ENCODE measurements around the gene FBXO24. TPM values are rescaled to one million over a fixed set of nuclear protein-coding genes. Genes with fewer than 3 reads are reported as not detected.
"Not testable (repeated sequence)": the region's sequence is repeated elsewhere in the genome, so short reads cannot be mapped to it uniquely, and the experiment has no call there.

Gene FBXO24
- total RNA-seq, 1 donor from 2014 or later: 0.21 TPM

DNA sequence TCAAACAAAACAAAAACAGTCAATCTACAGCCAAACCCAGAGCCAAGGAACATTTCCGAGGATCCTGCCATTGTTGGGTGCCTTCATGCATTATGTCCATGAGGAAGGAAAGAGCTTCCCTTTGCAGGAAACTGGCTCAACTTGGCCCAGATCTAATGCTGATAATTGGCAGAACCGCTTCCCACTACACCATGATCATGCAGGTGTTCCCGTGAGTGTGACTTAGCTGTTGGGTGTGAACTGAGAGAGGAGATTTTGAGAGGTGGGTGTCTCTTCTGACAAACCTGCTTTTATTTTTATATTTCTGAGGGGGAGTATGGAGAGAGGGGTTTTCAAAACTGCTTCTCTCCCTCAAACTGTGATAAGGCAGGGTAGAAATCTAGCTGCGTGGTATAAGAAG, 27.0 kb upstream of the FBXO24 start:
- no peak for DNase-seq (ENCODE audit: low read depth)

DNA sequence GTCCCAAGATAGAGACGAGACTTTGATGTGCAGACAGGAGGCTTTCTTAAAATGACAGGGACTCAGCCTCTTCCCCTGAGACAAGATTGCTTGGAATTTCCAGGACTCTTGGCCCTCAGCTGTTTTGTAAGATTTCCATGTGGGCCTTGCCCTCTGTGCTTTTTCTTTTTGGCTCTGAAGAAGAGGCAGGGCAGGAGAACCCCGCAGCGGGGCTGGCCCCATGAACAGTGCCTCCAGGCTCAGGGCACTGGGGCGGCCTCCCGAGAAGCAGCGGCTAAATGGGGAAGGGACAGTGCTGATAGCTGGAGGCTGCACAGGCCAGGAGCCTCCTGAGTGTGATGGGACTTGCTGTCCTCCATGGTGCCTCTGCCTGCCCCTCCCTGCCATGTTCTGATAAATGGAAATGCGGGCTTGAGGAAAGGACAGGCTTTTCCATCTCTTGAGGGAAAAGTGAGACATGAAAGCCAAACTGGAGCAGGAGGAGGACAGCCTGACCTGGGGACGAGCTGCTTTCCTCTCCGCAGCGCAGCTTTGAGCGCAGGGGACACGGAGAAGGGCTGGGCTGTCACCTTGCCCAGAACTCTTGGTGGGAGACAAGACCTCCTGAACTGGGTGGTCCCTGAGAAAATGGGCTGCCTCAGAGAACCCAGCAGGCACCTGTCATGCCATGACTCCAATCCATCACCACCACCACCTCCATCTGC, 24.5 kb upstream of the FBXO24 start:
- DNase-seq (ENCODE audit: low read depth): no peak

DNA sequence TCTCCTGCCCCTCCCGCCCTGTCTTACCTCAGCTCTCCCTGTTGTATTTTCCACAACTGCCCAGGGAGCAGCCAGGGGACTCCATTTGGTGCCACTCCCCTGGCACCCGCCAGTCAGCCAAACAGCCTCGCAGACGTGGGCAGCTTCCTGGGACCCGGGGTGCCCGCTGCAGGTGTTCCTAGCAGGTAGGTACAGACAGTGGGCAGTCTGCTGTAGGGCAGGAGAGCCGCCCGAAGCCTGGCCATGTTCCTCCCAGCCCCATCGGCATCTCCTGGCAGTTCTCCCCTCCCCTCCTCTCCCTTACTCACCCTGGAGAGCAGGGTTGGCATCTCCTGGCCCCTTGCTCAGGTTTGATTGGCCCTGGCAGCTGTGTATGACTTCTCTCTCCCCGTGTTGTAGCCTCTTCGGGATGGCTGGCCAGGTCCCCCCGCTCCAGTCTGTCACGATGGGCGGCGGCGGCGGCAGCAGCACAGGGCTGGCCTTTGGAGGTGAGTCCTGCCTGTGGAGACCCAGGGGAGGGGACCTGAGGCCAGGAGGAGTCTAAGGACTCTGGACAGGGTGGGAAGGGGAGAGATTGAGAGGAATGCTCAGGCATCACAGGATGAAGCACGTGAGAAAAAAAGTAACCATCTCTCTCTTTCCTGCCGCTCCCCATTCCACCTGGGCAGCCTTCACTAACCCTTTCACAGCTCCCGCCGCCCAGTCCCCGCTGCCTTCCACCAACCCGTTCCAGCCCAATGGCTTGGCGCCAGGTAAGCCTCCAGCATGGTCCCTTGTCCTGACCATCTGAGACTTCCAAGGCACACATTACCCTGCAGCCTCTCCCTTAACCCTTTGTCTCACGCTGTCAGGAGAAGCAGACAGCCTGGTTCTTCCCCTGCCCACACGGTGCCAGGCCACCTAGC, 23.7 kb upstream of the FBXO24 start:
- no peak for DNase-seq (ENCODE audit: low read depth)

DNA sequence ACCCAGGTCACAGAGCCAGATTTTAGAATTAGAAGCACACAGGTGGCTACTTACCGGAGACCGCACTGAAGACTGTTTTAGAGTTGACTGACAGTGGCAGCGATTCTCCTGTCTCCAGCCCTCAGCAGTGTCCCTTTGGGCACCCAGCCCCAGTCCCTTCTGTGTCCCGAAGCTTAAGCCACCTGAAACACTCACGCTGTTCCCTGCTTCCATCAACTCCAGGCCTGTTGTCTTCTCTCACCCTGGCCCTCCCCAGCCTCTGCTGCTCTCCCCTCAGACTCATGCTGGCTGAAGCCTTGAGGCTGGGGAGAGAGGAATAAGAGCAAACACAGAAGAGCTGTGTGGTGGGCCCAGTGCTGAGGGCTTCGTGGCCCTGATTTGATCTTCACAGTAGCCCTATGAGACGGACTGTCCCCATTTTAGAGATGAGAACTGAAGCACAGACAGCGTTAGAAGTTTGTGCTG, 23.0 kb upstream of the FBXO24 start:
- no peak for DNase-seq (ENCODE audit: low read depth)

DNA sequence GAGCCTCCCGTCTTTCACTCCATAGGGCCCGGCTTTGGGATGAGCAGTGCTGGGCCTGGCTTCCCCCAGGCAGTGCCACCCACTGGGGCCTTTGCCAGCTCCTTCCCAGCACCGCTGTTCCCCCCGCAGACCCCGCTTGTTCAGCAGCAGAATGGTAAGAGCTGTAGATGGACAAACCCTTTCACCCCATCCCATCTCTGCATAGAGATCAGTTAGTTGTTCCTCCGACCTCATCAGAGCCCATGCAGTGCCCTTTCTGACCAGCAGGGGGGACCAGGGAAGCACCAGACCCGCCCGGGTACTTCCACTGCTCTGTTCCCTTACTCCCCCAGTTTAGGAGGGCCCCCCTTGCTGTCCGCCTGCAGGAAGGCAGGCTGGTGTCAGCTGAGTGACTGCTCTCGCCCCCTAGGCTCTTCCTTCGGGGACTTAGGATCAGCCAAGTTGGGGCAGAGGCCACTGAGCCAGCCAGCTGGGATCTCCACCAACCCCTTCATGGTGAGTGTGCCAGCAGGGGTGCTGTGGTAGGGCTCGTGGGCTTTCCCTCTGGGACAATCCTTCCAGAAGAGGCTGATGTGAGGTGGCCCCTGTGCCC, 22.2 kb upstream of the FBXO24 start:
- DNase-seq (ENCODE audit: low read depth): peak; percentile 84

DNA sequence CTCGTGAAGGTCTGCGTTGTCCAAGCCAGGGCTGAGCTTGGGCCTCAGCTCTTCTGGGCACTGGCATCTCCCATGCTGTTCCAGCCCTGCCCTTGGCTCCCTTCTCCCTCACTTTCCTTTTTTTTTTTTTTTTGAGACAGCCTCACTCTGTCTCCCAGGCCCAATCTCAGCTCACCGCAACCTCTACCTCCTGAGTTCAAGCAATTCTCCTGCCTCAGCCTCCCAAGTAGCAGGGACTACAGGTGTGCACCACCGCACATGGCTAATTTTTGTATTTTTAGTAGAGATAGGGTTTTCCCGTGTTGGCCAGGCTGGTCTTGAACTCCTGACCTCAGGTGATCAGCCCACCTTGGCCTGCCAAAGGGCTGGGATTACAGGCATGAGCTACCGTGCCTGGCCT, 21.7 kb upstream of the FBXO24 start:
- not testable (repeated sequence) for DNase-seq (ENCODE audit: low read depth)

DNA sequence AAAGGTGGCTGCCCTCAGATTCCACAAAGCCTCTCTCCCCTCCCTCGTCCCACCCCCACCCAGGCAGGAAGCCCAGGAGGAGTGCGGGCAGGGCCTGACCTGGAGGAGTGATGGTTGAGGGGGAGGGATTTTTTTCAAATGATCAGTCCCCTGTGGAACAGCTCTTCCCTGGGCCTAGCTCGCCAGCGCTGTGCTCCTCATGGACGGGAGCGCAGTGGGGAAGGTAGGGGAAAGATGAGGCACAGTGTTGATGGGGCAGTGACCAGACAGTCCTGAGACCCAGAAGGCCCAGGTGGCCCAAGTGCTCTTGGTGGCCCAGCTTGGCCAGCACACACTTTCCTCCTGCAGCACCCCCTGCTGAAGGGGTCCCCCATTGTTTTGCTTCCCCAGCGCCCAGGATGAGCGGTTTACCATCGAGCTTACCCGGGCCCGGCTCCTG, 21.0 kb upstream of the FBXO24 start:
- no peak for DNase-seq (ENCODE audit: low read depth)

DNA sequence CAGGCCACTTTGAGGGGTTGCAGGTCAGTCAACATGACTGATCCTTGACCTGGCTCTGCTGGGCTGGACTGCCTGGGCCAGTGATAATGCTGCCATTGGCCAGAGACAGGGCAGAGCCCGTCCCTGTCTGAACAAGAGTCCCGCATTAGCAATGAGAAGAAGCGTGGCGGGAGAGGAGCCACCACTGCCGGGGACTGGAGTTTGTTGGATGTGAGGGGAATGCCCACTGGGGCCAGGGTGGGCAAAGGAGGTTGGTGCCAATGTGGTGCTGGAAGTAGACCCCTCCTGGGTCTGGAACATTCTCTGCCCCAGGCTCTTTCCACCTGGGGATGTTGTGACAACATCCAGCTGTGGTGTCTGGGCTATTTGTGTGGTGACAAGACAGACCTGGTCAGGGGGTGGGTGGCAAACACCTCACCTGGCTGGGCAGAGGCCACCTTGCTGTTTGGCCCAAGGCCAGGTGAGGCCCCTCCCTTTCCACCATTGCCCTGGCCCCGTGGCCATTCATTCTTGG, 20.1 kb upstream of the FBXO24 start:
- DNase-seq (ENCODE audit: low read depth): no peak

DNA sequence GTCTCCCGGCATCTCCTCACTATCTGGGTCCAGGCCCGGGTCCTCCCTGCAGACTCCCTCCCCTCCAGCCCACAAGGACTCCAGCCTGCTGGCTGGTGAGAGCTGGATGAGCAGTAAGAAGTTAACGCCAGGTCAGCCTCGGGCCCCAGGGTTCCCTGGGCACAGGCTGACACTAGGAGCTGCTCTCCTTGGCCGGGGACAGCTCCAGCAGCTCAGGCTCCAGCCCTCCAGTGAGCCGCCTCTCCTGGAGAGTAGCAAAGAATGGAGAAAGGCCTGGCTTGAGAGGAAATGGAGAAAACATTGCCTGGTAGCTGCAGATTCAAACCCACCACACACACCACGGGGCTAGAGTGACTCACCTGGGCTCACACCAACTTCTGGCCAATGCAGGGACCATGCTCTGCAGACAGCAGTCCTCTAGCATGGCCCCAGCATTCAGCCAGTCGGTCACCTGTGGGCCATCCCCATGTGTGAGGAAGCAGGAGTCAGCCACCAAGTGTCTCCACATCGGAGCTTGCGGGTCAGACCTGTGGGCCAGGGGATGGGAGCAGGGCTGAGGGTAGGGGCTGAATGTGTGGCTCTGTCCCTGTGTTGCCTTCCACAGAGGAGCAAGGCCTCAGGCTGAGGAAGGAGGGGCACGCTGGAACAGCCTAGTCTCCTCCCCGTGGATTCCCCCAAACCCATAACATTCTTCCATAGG, 18.9 kb upstream of the FBXO24 start:
- DNase-seq (ENCODE audit: low read depth): no peak

DNA sequence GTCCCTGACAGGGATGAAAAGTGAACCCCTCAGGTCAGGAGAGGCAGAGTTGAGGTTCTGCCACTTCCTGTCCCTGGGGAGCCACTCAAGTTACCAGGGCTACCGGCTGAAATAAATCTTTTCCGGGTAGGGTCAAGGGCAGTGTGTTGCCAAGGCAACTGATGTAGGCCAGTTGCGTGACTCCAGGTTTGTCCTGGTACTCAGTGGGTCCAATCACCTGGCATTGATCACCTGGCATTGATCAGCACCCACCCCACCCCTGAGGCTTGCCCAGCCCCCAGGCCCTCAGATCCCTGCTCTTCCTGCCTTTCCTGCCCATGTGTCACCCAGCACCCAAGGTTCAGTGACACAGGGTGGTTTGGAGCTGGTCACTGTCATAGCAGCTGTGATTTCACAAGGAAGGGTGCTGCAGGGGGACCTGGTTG, 18.4 kb upstream of the FBXO24 start:
- DNase-seq (ENCODE audit: low read depth): no peak

DNA sequence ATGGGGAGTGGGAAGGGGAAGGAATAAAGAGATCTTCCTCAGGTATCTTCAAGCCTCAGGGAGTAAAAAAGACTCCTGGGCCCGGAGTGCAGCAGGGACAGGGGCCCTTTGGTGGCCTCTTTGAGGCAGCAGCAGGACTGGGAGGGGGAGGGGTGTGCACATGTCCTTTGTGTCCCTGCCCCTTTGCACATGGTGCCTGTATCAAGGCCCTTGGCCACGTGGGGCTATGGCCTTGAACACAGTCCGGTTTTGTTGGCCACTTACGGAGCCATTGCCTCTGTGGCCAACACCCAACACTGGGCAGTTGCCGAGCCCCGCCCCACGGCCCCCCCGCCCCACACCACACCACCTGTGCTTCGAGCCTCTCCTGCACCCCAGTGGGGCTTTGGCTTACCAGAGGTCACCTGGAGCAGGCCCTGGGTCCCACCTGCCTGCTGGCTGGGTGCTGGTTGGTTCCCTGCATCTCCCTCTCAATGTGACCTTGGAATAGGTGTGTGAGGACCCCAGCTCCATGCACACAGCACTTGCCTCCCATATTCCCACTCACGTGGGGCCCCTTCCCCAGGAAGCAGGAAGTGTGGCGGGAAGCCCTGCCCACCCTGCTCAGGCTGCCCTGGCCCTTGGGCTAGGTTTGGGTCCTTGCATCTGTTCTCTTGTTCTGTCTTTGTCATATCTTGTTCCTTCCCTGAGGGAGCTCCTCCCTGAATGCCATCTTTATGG, 17.8 kb upstream of the FBXO24 start:
- no peak for DNase-seq (ENCODE audit: low read depth)

DNA sequence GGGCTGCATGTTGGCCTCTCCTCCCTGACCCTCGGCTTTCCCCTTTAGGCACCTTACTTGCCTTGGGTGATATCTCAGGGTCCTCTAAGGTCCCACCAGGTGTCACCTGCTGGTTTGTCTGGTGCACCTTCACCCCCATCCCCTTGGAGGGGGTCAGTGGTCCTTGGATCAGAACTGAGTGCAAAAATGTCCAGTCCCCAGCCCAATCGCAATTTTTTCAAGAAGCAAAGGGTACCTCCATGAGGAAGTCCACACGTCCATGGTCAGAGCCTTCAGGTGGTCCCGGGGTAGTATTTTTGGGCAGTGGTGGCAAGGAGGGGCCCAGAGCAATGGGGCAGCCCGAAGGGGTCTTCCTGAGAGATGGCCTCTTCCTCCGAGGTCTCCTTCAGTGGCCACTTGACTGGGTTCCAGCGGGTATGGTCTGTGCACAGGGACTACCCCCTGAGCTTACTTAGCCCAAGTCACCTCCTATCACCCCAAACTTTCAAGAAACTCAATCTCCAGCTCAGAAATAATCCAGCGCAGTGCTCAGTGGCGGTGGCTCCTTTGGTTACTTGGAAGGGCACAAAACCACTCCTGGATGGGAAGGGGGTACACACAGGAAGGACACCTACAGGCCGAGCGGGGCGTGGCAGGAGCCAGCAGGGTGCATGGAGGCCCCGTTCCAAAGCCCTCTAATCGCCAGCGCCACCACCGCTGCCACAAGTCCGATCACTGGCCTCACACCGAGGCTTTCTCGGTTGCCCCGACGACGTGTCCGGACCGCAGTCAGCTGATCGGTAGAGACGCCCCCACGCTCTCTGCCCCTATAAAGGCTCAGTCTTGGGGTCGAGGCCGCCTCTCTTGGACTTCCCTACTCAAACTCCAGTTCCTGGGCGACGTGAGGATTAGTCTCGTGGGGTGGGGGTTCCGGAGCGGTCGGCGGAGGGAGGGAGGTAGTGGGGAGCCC, 17.0 kb upstream of the FBXO24 start:
- DNase-seq (ENCODE audit: low read depth): no peak

DNA sequence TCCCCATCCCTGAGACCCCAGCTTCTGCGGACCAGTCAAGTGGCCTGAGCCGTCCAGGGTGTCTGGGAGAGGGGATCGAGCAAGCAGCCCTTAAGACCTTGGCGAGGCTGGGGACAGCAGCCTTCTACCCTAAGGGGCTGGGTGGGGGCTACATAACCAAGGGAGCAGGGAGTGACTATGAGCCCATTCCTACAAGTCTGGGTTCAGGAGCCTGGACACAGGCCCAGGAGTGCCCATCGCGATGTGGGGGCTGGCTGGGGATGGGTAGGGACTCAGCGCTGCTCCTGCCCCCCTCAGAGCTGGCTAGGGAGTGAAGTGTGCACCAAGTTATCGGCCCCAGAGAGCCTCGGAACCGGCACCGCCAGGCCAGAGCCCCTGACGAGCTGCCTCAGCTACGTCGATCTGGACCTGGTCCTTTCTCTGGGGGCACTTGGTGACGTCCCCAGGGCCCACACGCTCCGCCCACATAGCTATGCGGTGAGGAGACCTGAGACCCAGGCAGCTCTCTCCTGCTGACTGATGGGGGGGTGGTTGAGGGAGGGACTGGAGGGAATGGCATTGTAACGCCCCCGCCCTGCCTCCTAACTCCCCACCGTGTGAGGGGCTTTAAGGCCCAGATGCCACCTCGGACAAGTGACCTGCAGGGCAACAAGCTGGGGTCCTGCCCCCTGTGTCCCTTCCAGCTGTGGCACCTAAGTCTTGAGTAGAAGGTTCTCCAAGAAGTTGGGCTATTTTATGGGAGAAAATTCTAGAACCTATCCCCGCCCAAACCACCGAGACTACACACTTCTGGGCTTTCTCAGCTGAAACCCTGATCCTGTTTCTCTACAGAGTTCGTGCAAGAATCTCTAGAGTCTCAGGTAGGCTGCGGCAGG, 14.9 kb upstream of the FBXO24 start:
- DNase-seq (ENCODE audit: low read depth): no peak

DNA sequence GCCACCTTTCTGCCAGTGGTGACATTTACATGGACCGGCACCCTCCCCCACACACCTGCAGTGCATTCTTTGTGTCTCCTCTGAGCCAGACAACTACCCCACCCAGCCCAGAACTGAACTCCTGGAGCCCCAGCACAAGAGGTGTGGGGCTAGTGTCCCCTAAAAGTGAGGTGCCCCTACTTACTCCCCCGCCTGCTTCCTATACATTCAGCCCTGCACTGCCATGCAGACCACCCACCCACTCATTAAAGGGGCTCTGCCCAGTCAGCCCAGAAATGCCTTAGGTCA, 14.4 kb upstream of the FBXO24 start:
- no peak for DNase-seq (ENCODE audit: low read depth)

DNA sequence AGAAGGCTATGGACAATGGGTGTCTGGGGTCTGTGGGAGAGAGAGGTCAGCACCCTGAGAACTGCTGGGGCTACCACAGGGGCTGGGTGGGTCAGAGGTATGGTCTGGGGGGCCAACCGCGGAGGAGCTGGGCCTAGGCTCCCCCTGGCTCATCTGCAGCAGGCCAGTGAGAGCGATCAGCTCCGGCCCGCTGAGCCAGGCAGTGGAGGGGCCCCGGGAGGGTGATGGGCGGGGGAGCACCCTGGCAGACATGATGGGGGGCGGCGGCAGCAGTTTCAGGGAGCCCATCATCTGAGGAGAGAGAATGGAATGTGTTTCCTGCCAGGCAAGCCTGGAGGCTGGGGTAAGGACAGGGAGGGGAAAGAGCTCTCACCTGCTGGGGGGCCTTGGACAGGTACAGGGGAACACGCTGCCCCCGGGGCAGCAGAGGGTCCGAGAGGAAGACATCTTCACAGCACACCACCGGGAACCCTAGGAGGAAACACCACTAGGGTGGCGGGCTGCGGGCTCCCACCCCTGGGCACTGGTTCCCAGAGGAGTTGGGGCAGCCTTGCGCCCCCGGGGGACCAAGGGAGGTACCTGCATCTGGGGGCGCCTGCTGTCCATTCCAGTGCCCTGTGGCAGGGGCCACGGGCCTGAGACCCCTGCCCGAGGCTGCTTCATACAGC, 13.7 kb upstream of the FBXO24 start:
- DNase-seq (ENCODE audit: low read depth): no peak

DNA sequence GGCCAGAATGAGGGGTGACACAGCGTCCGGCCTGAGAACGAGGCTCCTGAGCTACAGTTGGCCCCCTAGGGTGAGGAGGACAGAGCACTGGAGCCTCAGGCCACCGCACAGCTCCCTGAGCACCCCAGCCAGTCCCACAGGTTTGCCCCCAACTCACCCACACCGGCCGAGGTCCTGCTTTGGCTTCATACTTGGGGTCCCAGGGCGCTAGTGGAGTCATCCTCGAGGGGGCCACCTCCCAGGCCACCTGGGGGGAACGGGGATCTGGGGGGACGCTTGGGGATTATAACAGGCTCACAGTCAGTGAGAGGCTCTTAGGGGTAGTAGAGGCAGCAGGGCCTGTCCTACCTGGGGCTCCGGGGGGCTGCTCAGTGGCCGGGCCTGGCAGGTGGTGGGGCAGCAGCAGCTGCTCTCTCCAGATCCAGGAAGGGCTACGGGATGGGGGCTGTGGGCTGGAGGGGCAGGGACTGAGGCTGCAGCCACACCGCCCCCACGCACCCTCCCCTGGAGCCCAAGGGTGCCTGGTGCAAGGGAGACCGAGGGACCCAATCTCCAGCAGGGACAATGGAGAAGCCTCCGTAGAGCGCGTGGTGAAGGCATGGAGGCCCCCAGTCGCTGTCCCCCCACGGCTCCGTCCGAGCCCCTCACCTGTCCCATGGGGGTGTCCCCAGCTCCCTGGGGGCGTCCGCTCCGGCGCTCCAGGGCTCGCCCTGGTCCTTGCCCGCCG, 13.0 kb upstream of the FBXO24 start:
- no peak for DNase-seq (ENCODE audit: low read depth)

DNA sequence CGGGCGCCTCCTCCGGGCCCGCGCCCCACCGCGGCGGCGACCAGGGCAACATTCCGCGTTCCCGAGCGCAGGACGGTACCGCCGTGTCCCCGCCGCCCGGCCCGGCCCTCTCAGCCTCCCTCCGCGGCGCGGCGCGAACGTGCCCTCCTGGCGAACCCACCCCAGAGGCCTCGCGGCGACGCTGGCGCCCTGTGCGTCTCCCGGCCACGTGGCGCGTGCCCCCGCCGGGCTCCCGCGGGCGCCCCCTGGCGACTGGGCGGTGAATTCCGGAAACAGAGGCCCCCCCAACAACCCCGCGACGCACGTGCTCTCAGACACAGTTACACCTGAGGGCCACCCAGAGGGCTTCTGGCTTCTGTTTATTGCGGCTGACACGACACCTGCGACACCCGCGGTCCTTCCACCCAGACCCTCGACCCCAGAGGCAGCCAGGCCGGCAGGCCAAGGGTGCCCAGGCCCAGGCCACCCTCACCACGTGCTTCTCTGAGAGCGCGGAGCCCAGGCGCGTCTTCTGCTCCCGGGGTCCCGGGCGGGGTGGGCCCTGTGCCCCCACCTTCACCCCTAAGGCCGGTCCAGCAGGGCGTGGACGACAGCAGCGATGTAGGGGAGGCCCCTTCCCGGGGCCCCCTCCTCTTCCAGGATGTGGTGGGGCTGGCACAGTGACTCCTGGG, 12.3 kb upstream of the FBXO24 start, which contains the start of gene SAP25:
SAP25 (minus strand) TSS at position 210 of the 671 bp plus-strand sequence; CDS start at position 52, 158 bp downstream.
- no peak for DNase-seq (ENCODE audit: low read depth)

All from myocyte (in vitro differentiated cells).